ENCODE measurements around the gene ZNF446.

- TF ChIP-seq POLR2AphosphoS5 (IDR thresholded peaks at IDR 0.05) = no peak
- TF ChIP-seq POLR2A (IDR thresholded peaks at IDR 0.05) = no peak
- TF ChIP-seq CTCF (IDR thresholded peaks at IDR 0.05 in 8 of 11, conservative IDR thresholded peaks at IDR 0.05 in 3 of 11) = peak in 6 of 11 experiments; percentile 39 to 66 (median 46)
Observed at GRCh38 chr19:58518256-58519086, 42.3 kb downstream of the ZNF446 start.
